ENCODE data around the gene CTNNA1.
A peak's percentile ranks its signal among the peaks of the same experiment; 100 is the strongest.
"Not testable (repeated sequence)": the region's sequence is repeated elsewhere in the genome, so short reads cannot be mapped to it uniquely, and the experiment has no call there.

CTNNA1 gene

DNA sequence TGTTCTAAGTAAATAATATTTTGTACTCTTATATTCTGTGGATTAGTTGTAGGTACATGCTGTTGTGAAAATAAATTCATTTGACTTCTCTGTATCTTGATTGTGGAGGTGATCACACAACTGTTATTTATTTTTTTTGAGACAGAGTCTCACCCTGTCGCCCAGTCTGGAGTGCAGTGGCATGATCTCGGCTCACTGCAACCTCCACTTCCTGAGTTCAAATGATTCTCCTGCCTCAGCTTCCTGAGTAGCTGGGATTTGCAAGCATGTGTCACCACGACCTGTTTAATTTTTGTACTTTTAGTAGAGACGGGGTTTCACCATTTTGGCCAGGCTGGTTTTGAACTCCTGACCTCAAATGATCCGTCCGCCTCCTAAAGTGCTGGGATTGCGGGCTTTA lies 7.9 kb downstream of the CTNNA1 start:
- not testable (repeated sequence) for DNase-seq

DNA sequence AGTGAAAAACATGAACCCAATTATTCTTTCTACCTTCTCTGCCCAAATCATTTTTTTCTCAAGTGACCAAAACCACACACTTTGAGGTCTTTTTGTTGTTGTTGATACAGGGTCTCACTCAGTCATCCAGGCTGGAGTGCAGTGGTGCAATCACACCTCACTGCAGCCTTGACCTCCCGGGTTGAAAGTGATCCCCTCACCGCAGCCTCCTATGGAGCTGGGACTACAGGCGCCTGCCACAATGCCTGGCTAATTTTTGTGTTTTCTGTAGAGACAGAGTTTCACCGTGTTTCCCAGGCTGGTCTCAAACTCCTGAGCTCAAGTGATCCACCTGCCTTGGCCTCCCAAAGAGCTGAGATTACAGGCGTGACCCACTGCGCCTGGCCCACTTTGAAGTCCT lies 8.4 kb downstream of the CTNNA1 start:
- DNase-seq, result not testable (repeated sequence)

DNA sequence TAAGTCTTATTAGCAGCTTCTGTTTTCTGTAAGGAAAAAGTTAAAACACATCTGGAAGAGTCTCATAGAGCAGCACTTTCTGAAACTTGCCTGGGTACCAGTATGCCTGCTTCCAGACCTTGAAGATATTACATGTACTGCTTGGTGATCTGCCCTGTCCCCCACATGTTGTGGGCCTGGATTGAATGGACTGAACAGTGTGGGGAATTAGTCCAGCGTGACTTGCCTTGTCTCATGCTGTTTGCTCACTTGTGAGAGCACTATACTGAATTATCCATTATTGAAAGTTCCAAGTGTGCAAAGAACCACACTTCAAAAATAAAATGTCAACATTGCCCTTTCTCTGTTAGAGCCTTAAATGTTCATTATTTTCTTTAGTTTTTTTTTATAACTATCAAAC lies 8.9 kb downstream of the CTNNA1 start:
- DNase-seq, result no peak

DNA sequence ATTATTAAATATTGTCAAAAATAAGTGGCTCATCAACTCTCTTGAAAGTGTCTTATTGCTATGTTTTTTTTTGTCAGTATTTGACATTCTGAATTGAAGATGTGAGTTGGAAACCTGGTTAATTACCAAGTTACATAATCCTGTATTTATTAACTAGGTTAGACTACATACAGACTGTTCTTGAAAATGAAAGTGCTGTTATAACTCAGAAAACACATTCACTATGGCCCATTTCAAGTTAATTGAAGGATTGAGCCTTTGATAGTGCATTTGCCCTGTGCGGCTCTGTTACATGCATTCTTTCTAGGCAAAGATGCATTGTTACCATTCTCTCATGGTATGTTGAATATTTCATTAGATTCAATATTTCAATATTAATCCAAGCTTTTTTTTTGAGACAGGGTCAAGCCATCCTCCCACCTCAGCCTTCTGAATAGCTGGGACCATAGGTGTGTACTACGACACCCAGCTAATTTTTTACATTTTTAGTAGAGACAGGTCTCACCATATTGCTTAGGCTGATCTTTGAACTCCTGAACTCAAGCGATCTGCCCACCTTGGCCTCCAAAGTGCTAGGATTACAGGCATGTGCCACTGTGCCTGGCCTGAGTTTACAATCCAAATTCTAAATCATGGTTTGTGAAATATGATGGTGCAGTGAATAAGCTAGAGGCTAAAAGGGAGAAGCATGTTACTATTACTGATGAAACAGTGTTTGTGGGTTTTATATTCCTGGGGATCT lies 10.0 kb downstream of the CTNNA1 start:
- no peak for DNase-seq

DNA sequence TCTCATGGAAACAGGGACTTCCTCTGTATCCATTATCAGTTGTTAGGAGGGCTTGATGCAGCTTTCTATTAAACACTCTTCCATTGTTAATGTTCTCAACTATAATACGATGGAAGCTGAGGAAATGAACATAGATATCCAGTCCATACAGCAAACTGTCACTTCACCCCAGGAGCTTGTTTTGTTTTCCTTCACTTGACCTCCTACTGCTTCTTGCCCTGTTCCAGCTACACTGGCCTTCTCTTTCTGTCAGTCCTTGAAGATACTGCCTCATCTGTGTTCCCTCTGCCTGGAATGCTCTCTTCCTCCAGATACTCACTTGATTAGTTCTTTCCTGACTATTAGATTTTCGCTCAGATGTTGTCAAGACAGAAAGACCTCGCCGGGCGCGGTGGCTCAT lies 17.1 kb downstream of the CTNNA1 start:
- DNase-seq, result peak; percentile 7

DNA sequence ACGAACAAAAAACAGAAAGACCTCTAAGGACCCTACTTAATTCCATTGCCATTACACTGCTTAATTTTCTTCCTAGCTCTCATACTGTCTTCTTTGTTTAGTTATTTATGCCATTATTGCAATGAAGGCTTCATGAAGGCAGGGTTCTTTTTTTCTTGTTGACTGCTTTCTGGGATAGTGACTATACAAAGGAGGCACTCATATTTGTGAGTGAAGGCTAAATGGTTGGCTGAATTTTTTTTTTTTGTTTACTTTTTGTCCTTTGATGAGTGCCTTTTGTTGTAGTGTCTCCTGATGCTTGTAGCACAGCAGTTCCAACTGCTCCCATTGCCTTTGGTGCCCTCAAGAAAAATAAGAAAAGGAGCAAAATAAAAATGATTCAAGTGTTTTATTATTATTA lies 17.8 kb downstream of the CTNNA1 start:
- DNase-seq, result peak; percentile 13

DNA sequence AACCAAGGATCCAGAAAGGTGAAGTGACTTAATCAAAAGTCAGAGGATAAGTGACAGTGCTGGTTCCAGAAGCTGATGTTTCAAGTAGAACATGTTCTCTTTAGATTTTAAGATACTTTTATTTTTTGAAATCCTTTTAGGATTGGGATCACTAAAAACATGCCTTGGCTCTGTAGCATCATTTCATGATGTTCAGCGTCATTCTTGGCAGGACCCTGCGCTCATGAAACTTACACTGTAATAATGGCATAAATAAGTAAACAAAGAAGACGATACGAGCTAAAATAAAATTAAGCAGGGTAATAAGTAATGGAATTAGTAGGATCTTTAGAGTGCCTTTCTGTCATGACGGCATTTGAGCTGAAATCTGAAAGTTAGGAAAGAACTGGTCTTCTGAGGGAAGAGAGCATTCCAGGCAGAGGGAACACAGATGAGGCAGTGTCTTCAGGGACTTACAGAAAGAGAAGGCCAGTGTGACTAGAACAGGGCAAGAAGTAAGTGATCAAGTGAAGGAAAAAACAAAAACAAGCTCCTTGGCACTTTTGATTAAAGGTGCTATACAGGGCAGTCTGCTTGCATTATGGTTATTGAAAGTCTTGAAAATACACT lies 19.9 kb downstream of the CTNNA1 start:
- DNase-seq, result no peak

DNA sequence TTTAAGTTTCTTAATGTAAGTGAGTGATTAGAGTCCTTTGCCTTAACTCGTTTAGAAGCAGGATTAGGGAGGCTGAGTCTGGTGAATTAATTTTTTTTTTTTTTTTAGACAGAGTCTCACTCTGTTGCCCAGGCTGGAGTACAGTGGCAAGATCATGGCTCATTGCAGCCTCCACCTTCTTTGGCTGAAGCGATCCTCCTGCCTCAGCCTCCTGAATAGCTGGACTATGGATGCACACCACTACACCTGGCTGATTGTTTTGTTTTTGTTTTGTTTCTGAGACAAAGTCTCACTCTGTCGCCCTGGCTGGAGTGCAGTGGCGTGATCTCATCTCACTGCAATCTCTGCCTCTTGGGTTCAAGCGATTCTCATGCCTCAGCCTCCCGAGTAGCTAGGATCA lies 20.4 kb downstream of the CTNNA1 start:
- not testable (repeated sequence) for DNase-seq

DNA sequence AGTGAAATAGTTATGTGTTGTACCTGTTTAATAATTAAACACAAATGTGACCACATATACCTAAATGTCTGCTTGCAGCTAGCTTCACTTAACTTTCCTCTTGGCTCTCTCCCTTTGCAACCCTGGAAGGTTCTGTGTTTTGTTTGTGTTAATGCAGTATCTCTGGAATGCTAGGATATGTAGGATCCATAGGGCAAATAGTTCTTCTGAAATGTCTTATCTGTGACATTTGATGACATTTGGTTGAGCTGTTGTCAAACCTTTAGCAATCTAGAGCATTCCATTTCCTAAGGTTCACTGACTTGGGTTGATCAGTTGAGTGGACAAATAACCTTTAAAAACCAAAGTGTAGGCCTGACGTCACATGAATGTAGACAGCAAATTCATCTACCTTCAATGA lies 21.8 kb downstream of the CTNNA1 start:
- no peak for DNase-seq

DNA sequence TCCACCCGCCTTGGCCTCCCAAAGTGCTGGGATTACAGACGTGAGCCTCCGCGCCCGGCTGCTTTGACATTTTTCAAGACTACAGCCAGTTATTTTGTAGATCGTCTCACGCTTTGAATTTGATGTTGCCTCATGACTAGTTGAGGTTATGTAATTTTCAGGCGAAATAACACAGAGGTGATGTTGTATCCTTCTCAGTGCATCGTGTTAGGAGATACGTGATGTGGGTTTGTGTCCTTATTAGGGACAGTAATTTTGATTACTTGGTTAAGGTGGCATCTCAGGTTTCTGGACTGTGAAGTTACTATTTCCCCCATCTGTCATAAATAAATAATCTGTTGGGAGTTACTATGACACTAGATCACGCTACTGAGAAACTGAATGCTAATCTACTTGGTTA lies 25.0 kb downstream of the CTNNA1 start:
- no peak for DNase-seq

DNA sequence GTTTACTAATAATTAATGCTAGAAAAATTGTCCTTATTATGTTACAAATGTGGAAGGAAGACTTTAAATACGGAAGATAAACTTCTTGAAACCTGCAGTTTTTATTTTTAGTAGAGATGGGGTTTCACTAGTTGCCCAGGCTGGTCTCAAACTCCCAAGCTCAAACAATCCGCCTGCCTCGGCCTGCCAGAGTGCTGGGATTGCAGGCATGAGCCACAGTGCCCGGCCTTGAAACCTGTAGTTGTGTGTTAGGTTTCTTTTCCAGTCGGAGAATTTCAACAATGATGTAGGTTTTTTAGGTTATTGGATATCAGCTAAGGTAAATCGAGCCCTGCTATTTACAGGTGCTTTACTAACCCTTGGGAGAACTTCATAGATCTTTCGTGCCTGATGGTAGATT lies 30.8 kb downstream of the CTNNA1 start:
- DNase-seq, result no peak

DNA sequence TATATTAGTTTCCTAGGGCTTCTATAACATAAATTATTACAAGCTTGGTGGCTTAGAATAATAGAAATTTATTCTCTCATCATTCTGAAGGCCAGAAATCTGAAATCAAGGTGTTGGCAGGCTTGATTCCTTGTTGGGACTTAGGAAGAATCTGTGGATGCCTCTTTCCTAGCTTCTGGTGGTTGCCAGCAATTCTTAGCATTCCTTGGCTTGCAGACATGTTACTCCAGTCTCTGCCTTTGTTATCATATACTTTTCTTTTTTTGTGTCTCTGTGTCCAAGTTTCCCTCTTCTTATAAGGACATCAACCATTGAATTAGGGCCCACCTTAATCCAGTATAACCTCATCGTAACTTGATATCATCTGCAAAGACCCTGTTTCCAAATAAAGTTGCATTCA lies 31.4 kb downstream of the CTNNA1 start:
- no peak for DNase-seq

DNA sequence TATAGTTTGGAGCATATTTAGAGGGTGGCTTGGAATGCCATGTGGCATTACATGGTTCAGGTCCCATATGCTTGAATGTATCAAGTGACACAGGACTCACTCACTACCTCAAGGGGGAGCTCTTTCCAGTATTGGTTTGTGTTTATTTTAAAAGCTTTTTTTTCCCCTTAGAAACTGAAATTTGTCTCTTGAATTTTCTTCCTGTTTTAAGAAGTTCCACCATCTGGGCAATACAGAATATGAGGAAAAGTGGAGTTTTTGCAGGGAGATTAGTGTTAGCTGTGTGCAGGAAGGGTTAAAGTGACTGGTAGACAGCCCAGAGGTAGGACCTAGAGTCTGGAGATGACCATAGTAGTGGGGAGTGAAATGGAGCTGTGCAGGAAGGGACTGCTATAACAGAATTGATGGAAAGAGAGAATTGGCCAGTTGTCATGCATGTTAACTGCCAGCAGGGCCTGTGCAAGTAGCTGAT lies 36.6 kb downstream of the CTNNA1 start:
- peak; percentile 9 for DNase-seq

DNA sequence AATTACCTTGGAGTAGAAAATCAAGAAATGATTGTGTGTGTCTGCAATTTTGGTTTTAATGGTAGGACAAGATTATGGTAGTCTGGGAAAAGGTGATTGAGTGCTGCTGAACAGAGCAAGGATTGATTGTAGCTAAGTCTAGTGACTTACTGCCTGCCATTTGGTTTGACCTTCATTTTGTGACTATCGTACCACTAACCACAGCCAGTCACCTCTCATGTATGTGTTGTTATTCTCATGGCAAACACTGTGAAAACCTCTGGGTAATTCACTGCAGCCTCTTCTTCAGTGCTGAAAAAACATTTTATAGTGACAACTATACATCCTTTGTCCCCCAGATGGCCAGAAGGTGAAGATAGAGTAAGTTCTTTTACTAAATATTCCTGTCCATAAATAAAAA lies 37.5 kb downstream of the CTNNA1 start:
- no peak for DNase-seq

DNA sequence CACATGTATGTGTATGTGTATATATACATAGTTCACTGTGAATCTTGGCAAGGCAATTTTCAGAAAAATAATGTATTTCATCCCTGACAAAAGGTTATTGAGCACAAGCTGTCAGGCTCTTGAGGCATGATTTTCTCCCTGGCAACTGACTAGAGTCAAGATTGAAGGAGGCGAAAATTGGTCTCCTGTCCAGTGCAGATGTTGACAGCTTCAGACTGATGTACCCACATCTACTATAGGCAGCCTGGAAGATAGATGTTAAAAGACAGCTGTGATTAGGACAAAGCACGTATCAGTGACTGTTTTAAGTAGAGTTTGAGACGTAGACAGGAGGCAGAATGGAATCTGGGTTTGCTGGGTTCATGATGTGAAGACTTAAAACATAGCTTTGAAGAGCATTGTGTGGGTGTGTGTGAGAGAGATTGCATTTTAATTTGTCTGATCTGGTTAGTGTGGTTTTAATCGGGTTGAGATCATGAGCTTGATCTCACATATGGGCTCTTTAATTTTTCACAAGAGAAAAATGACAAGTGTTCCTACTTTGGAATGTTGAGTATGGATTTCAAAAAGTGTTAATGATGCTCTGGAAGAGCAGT lies 39.1 kb downstream of the CTNNA1 start:
- DNase-seq, result no peak

DNA sequence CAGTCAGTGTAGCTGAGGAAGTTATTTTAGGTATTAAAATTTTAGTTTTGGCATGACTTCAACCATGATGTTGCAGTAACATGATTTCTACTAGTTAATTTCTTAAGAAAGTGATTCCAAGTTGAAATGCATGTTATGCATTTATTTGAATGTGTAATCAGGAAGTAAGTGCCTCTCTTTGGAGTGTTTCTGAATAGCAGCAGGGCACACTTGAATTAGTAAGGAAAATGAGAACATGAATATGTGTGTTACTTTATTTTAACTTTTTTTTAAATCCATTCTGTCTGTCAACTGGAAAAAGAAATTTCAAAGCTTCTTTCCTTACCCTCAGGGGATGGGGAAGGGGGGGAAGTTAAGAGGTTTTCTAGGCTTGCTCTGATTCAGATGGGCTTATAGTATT lies 40.4 kb downstream of the CTNNA1 start:
- DNase-seq, result no peak

DNA sequence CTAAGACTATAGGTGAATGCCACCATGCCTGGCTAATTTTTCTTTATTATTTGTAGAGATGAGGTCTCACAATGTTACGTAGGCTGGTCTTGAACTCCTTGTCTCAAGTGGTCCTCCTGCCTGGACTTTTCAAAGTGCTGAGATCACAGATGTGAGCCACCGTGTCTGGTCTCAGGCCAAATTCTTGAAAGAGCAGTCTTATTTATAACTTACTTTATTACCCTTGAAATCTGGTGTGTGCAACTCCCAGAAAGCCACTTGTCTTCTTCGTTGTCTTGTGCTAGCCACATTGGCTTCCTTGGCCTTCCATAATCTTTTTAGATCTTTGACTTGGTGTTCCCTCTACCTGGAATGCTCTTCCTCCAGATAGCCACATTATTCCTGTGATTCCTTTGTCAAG lies 50.1 kb downstream of the CTNNA1 start:
- DNase-seq, result no peak

DNA sequence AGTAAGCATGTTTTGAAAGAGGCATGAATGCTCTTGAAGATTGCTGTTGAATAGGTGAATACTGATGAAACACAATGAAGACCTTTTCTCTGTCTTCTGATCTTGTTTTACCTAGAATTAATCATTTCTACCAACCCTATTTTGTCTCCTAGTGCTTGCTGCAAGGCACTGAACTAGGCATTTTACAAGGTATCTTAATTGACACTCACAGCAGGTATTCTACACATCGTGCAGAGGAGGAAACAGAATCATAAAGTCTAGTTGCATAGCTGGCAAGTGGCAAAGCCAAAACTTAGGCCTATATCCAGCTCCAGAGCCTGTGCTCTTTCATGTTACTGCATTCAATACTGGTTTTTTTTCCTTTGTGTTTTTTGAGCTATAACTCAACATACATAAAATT lies 50.7 kb downstream of the CTNNA1 start:
- DNase-seq, result no peak

DNA sequence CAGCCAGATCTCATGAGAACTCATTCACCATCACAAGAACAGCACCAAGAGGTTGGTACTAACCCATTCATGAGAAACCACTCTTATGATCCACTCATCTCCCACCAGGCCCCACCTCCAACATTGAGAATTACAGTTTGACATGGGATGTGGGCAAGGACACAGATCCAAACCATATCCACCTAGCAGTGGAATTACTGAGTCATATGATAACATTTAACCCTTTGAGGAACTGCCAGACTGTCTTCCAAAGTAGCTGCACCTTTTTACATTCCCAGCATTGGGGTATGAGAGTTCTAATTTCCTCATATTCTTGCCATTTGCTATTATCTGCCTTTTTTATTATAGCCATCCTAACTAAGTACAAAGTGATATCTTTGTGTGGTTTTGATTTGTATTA lies 51.9 kb downstream of the CTNNA1 start:
- no peak for DNase-seq

DNA sequence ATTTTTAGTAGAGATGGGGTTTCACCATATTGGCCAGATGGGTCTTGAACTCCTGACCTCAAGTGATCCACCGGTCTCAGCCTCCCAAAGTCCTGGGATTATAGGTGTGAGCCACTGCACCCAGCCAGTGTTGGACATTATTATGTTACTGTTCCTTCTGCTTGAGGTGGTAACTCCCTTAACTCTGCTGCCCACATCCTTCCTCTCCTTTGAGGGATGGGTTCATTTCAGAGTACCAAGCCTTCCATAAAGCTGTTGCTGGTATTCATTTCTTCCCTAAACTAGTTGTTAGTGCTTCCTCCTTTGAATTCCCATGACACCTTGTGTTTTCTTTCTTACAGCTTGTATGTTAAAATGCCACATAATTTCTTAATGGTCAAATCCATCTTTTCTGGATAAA lies 54.0 kb downstream of the CTNNA1 start:
- no peak for DNase-seq

DNA sequence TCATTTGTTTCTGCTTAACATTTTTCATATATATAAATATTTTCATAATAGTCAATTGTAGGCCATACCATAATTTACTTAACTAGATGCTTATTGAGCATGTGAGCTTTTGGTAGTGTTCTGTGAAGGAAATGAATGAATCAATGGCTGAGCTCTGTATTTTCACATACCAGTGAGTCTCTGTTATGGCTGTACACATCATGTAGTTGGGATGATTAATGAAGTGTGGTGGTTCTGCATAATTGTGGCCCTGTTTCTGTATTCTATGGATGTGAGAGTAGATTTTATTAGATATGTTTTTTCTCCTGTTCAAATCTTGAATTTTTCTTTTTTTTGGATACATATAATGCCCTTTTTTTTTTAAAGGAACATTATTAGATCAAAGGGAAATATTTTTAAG lies 56.2 kb downstream of the CTNNA1 start:
- DNase-seq, result no peak

DNA sequence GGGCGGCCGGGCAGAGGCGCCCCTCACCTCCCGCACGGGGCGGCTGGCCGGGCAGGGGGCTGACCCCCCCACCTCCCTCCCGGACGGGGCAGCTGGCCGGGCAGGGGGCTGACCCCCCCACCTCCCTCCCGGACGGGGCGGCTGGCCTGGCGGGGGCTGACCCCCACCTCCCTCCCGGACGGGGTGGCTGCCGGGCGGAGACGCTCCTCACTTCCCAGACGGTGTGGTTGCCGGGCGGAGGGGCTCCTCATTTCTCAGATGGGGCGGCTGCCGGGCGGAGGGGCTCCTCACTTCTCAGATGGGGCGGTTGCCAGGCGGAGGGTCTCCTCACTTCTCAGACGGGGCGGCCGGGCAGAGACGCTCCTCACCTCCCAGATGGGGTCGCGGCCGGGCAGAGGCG lies 57.6 kb downstream of the CTNNA1 start:
- not testable (repeated sequence) for DNase-seq

DNA sequence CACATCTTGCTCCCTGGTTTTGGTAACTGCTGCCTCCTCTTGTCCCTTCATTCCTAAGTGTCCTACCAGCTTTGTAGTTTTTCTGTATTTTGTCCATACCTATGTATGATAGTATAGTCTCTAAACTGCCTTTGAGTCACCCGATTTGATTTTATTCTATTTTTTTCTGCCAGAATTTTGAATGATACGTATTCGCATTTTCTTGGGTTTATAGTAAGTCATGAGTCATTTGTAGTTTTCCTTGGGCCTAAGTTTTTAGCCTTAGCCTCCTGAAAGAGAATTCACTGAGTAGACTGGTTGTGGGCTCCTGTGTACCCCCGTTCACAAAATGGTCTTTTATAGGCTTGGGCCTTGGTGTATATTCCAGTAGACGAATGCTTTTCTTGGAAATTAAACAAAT lies 62.3 kb downstream of the CTNNA1 start:
- no peak for DNase-seq

DNA sequence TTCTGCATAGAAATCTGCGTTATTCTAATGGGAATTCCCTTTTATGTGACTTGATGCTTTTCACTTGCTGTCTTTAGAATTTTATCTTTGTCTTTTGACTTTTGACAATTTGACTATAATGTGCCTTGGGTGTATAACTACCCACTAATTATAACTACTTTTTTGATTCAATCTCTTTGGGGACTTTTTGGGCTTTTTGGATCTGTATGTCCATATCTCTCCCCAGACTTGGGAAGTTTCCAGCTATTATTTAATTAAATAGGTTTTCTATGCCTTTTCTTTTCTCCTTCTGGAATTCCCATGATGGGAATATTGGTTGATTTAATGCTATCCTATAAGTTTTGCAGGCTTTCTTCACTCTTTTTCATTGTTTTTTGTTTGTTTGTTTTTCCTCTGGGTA lies 64.0 kb downstream of the CTNNA1 start:
- DNase-seq, result no peak

DNA sequence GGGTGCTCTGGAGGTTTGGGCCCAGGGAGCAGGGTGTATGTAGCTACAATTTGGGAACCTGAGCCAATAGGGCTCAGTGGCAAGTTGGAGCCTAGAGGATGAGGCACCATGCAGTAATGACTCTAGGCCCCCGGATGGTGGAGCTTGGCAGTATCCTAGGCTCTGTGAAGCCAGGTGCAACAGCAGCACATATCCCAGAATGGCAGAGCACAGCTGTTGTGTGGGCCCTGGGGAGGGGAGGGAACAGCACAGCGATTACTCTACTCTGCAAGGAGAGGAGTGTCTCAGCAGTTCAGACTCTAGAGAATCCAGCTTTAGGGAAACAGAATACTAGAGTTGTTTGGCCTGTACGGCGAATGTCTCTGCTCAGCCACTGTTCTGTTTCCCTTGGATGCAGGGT lies 65.9 kb downstream of the CTNNA1 start:
- DNase-seq, result no peak

Measured in NCI-H146 (cell line).